Measurements from ENCODE around the gene ACTL6B.

Gene ACTL6B

DNA sequence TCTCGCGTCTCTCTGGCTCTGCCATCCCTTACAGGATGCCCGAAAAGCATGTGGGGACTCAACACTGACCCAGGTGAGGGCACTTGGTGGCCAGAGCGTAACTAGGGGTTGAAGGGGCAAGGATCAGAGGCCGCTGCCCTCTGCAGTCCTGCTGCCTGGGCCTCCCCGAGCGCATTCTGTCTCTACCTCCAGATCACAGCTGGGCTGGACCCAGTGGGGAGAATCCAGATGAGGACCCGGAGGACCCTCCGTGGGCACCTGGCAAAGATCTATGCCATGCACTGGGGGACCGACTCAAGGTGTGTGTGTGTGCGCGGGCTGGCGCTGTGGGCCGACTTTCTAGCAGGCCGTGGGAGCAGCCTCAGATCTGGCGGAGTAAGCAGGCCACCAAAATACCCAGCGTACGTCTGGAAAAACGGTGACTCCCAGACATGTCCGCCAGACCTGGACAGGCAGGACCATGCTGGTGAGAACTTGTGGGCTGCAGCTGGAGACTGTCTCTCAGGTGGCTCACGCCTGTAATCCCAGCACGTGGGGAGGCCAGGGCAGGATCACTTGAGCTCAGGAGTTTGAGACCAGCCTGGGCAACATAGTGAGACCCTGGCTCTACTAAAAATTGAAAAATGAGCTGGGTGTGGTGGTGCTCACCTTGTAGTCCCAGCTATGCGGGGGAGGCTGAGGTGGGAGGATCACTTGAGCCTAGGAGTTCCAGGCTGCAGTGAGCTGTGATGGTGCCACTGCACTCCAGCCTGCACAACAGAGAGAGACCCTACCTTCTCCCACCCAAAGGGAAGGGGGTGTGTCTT lies 20.5 kb upstream of the ACTL6B start:
- TF ChIP-seq, protein P1, sequence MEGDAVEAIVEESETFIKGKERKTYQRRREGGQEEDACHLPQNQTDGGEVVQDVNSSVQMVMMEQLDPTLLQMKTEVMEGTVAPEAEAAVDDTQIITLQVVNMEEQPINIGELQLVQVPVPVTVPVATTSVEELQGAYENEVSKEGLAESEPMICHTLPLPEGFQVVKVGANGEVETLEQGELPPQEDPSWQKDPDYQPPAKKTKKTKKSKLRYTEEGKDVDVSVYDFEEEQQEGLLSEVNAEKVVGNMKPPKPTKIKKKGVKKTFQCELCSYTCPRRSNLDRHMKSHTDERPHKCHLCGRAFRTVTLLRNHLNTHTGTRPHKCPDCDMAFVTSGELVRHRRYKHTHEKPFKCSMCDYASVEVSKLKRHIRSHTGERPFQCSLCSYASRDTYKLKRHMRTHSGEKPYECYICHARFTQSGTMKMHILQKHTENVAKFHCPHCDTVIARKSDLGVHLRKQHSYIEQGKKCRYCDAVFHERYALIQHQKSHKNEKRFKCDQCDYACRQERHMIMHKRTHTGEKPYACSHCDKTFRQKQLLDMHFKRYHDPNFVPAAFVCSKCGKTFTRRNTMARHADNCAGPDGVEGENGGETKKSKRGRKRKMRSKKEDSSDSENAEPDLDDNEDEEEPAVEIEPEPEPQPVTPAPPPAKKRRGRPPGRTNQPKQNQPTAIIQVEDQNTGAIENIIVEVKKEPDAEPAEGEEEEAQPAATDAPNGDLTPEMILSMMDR (IDR thresholded peaks at IDR 0.05; ENCODE audit: control insufficient read depth, insufficient read depth, low read depth, low read length, missing control alignments), result no peak
- no peak for DNase-seq (ENCODE audit: low read depth)
- peak overlapping the region; percentile 99 for H3K4me3 ChIP-seq (ENCODE audit: control insufficient read depth, low read depth, low read length)

DNA sequence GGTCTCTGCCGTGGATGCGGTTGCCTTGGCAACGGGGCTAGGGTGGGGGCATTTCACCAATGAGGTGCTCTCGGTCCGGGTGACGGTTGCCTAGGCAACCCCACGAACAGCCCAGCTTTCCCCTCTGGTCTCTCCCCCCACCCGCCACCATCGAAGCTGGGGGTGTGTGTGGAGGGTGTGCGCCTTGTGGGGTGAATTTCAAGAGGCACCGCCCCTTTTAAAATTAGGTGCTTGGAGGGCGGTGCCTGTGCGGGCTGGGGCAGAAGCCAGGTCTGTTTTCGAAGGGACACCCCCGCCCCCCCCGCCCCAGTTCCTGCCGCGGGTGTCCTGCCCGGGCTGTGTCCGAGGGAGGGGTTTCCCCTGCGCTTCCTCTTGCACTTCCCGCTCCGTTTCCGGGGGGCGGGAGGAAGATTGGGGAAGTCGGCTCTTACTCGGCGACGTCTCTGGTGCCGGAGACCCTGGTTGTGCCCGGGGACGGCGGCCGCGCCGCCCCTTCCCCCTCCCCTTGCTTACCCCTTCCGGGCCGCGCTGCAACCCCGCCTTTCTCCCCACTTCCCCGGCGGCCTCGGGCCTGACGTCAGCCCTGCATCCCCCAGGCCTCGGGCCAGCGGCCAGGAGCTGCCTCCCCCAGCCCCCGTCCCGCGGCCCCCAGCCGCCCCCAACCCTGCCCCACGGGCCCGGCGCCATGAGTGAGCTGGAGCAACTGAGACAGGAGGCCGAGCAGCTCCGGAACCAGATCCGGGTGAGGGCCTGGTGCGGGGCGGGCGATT lies 19.5 kb upstream of the ACTL6B start:
- TF ChIP-seq, protein P1 (IDR thresholded peaks at IDR 0.05; ENCODE audit: control insufficient read depth, insufficient read depth, low read depth, low read length, missing control alignments), result no peak
- DNase-seq (ENCODE audit: low read depth), result no peak
- H3K4me3 ChIP-seq (ENCODE audit: control insufficient read depth, low read depth, low read length), result peak overlapping the region; percentile 99

DNA sequence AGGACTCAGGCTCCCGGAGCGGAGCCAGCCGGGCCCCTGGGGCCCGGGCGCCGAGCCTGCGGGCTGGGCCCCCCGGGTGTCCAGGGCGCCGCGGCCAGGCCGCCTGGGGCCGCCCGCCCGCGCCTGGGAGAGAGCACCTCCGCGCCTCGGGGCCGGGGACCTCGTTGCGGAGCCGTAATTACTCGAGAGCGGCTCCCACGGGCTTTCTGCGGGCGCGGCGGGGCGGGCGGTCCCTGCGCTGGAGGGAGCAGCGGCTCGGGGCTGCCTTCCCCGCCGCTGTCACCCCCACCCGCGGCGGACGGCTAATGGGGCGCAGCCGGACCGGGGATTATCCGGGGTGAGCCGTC lies 18.8 kb upstream of the ACTL6B start:
- DNase-seq (ENCODE audit: low read depth), result no peak
- H3K4me3 ChIP-seq (ENCODE audit: control insufficient read depth, low read depth, low read length), result peak overlapping the region; percentile 99
- TF ChIP-seq, protein P1 (IDR thresholded peaks at IDR 0.05; ENCODE audit: control insufficient read depth, insufficient read depth, low read depth, low read length, missing control alignments), result no peak

DNA sequence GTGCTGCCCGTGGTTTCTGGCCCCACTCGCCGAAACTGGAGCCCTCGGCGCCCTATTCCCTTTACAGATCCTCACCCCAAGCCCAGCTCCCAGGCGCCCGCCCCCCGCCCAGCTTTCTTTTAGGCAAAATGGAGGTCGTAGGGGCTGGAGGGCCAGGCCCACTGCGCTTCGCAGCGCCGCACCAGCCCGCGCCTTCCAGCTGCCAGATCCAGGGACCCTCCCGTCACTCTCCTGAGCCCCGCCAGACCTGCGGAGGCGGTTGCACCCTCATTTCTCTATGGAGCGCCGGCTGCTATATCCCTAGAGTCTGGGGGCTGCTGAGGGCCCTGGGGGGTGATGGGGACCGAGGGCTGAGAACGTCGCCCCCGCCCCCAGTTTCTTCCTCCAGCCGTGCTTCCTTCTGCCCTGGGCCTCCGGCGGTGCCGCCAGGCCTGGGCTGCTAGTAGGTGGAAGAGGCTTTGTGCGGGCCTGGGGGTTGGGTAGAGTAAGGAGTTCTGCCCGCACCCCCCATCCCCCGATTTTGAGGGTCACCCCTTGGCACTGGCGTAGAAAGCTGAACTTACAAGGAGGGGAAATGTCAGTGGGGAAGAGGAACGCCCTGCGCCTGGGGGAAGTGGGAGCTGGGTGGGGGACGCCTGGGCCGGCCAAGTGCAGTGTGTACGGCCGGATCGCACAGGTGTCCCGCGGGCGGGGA lies 18.3 kb upstream of the ACTL6B start:
- TF ChIP-seq, protein P1 (IDR thresholded peaks at IDR 0.05; ENCODE audit: control insufficient read depth, insufficient read depth, low read depth, low read length, missing control alignments), result no peak
- H3K4me3 ChIP-seq (ENCODE audit: control insufficient read depth, low read depth, low read length), result peak overlapping the region; percentile 99
- no peak for DNase-seq (ENCODE audit: low read depth)

DNA sequence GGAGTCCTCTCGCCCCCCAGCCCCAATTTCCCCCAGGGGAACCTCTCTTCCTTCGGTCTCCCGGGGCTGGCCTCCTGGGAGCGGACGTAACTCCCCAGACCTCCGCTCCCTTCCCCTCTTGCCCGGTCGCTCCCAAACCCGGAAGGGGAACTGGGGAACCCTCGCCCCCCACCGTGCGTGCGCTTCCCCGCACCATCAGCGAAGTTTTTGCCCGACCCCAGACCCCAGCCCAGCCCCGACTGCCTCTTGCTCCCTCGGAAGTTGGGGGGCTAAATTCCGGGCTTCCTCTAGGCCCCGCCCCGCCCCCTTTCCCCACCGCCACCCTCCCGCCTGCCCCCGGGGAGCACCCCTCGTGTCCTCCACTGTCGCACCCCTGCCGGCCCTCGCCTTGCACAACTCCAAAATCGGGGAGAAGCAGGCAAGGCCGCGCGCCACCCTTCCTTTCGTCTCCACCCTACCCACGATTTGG lies 17.7 kb upstream of the ACTL6B start:
- TF ChIP-seq, protein P1 (IDR thresholded peaks at IDR 0.05; ENCODE audit: control insufficient read depth, insufficient read depth, low read depth, low read length, missing control alignments), result no peak
- no peak for DNase-seq (ENCODE audit: low read depth)
- H3K4me3 ChIP-seq (ENCODE audit: control insufficient read depth, low read depth, low read length), result peak overlapping the region; percentile 99

DNA sequence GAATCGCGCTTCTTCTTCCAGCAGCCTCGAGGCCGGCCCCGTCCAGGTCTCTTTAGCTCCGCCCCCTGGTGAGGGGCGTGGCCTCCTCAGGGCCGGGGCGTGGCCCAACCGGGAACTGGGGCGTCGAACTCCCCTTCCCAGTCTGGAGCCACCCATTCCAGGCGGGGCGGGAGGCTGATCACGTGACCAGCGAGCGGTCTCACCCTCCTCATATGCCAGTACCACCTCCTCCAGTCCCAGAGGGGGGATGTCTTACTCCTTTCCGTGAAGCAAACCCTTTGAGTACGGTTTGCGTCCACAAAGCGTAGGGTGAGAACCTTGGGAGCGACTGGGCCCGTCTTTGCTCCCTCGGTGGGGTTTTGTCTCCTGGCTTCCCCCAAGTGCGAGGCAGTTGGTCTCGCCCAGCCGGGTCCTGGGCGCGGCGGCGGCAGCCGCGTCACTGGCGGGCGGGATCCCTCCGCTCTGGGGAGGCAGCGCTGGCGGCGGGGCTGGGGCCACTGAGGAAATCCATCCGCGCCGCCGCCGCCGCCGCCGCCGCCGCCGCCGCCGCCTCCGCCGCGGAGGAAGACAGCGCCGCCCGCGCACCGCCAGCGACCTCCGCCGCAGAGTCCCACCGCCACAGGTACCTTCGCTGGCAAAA lies 17.2 kb upstream of the ACTL6B start, which contains the start of gene GNB2:
TSS of gene GNB2 (plus strand) at position 439 of the 640 bp plus-strand sequence. CDS start 2,526 bp downstream, outside the sequence.
- TF ChIP-seq, protein P1 (IDR thresholded peaks at IDR 0.05; ENCODE audit: control insufficient read depth, insufficient read depth, low read depth, low read length, missing control alignments), result no peak
- peak within 1 kb of the TSS; percentile 99 for H3K4me3 ChIP-seq (ENCODE audit: control insufficient read depth, low read depth, low read length)
- DNase-seq (ENCODE audit: low read depth), result peak; percentile 97
